Activated CD4-positive, alpha-beta T cell treated with anti-CD3 and anti-CD28 coated beads, Interleukin-2, amount 50 U/mL, for 4 hours (primary cell): ENCODE results near the gene FRMPD4.

Experiments used
- DNase-seq, 2 experiments: peaks; one replicate each; pipeline ENCODE4 v3.0.0-alpha.2; 2020

FRMPD4 gene

GRCh38 chrX:12223650-12224049, 85.4 kb downstream of the FRMPD4 start:
- no peak for DNase-seq

DNA sequence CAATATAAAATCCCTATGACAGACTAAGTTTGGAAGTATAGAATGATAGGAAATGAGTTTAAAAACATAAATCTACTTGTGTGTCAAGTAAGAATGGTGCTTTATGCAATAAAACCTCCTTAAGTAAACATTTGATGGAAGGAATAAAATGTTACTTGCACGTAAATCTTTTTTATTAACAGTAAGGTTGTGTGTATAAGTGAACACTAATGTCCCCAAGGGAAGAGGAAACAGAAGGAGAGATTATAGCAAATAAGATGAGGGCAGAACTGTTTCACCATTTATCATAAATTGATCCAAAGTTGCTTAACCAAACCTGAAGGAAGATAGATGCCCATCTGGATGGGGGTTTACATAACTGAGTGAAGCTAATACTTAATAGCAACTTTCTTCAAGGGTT, 86.8 kb downstream of the FRMPD4 start:
- no peak for DNase-seq

DNA sequence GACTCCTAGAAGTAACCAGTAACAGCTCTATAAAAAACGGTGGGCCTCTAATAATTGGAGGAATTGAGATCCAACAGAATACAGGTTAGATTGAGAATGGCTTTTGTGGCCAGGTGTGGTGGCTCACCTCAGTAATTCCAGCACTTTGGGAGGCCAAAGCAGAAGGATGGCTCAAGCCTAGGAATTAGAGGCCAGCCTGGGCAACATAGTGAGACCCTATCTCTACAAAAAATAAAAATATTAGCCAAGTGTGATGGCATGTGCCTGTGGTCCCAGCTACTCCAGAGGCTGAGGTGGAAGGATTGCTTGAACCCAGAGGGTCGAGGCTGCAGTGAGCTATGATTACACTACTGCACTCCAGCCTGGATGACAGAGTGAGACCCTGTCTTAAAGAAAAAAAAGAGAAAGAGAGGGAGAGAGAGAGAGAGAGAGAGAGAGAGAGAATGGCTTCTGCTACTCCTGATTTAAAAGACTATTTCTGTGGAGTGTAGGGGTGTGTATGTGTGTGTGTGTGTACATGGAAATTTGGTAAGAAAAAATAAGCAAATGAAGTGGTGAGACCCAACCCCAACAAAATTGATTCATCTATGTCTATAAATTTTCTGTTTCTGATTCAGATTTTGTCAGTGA, 89.3 kb downstream of the FRMPD4 start:
- no peak for DNase-seq

- DNase-seq, result no peak
Observed at GRCh38 chrX:12228862-12229261, 90.6 kb downstream of the FRMPD4 start.

- DNase-seq, result no peak
Observed at GRCh38 chrX:12229986-12230385, 91.7 kb downstream of the FRMPD4 start.

- DNase-seq, result no peak
Observed at GRCh38 chrX:12234534-12235329, 96.5 kb downstream of the FRMPD4 start.

DNA sequence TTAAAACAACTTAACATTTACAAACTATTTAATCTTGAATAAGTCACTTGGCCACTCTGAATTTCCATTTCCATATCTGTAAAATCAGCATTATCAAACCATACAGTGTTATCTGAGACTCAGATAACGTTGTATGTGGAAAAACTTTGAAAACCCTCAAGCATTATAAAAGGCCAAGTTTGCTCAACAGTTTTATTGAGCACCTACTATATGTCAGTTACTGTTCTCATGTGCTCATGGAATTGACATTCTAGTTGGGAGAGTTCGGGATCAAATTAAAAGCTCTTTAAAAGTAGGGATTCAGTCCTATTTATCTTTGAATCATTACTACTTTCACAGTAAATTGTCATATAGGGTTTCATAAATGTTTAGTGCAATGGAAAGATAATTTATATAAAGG, 97.9 kb downstream of the FRMPD4 start:
- DNase-seq, result no peak

- DNase-seq, result no peak
Observed at GRCh38 chrX:12237131-12237530, 98.9 kb downstream of the FRMPD4 start.

GRCh38 chrX:12237771-12238170, 99.5 kb downstream of the FRMPD4 start:
- no peak for DNase-seq

- DNase-seq, result no peak
Observed at GRCh38 chrX:12239356-12240082, 101.2 kb downstream of the FRMPD4 start.

DNA sequence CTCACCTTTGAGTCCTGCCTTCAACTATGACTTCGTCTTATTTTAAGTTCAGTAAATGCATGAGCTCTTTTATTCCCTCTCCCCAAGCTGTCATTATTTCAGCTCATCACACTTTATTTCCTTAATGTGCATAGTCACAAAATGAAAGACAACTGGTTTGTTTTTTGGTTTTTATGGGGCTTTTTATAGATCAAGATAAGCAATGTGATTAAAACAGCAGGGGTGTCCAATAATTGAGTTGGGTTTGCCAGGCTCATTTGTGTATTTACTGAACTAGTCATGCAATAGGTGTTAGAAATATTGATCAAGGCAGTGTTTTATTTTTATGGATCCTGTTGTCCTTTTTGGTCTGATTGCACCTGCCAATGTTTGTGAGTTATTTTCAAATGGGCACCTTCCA, 102.2 kb downstream of the FRMPD4 start:
- no peak for DNase-seq

DNA sequence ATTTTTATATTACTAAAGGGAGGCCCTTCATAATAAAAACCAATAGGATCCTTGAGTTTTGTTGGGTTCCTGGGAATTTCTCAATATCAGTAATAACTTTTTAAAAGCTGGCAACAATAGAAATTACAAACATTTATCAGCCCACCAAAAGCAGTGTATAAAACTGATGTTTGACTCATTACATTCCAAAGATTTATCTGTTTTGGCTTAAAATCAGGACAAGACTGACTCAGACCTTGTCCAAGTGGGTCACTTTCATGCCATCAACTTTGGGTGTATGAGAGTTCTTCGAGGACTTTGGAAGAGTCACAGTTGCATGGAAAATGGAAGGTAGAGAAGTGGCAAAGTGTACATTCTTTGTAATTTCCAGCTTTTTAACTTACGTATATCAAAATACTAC, 102.8 kb downstream of the FRMPD4 start:
- DNase-seq, result no peak

GRCh38 chrX:12245650-12246645, 107.7 kb downstream of the FRMPD4 start:
- DNase-seq, result no peak

DNA sequence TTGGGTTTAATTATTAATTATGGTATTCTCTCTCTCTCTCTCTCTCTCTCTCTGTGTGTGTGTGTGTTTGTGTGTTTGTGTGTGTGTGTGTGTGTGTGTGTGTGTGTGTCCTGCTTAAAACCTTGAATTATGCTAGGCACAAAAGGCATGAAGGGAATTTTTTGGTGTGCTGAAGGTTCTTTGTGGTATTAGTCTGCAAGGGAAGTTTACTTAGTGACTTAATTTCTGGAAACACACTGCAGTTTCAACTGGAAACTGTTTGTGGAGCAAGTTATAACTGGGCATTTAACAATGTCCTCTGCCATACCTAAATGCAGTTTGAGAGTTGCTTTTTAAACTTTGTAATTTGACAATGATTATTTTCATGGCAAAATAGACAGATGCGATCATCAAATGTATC, 111.7 kb downstream of the FRMPD4 start:
- DNase-seq, result no peak

DNA sequence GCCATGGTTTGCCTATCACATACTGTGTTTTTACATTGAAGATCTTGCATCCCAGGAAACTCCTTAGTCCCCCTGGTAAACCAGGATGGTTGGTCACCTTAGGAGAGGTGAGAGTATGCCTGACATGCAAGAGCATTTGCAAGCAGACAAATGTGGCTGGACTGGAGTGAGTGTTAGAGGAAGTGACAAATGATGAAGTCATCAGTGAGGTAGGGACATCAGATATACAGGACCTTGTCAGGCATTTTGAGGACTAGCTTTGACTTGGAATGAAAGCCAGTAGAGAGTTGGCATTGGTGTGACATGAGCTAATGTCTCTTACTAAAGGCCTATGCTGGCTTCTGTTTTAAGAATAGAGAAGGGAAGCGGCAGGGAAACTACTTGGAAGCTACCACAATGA, 124.9 kb downstream of the FRMPD4 start:
- no peak for DNase-seq

- DNase-seq, result no peak
Observed at GRCh38 chrX:12269484-12269883, 131.2 kb downstream of the FRMPD4 start.

GRCh38 chrX:12278151-12278550, 139.9 kb downstream of the FRMPD4 start:
- no peak for DNase-seq

- no peak for DNase-seq
Observed at GRCh38 chrX:12282991-12283390, 144.7 kb downstream of the FRMPD4 start.

DNA sequence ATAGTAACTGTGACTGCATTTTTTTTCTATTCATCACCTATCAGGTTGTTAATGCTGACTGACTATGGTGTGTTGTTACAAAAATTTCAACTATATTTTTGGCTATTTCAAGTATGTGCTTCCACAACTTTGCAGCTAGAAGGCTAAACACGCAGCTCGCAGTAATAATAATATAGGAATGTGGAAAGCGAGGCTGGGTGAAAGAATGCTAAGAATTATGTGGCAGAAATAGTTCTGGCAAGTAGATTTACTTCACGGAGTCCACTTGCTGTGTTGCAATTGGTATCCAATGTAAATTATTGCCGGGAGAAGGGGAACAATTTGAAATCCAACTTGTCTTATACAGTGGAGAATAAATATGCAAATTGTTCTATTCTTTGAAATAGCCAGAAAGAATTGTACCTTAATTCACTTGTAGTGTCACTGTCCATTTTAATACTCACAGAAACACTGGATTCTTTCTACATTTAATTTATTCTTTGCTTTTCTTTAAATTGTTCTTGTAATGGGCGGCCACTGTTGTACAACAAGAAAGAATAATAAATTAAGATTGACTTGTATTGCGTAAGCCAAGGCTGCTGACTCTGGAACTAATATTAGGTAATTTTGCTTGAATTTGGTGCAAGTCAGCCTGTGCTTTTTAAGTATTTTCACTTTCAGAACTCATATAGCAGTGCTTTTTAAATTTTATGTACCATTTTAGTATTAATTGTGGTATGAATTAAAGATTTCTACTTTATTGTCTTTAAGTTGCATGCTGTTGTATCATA, 154.9 kb downstream of the FRMPD4 start:
- DNase-seq, result no peak

GRCh38 chrX:12297353-12297752, 159.1 kb downstream of the FRMPD4 start:
- no peak for DNase-seq

DNA sequence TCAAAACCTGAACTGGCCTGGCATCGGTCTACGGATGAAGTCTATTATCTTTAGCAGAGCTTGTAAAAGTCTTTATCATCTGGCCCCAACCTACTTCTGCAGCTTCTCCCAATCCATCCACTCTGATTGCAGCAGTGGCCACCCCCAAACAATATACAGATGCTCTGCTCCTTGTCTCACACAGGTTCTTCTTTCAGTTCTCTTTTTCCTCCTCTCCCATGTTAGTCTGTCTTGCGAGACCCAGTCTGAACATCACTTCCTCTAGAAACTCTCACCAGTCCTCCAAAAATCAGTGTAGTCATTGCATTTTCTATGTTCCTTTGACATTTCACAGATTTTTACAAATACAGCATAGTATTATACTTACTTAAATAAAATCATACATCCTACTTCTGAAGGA, 163.0 kb downstream of the FRMPD4 start:
- DNase-seq, result no peak

DNA sequence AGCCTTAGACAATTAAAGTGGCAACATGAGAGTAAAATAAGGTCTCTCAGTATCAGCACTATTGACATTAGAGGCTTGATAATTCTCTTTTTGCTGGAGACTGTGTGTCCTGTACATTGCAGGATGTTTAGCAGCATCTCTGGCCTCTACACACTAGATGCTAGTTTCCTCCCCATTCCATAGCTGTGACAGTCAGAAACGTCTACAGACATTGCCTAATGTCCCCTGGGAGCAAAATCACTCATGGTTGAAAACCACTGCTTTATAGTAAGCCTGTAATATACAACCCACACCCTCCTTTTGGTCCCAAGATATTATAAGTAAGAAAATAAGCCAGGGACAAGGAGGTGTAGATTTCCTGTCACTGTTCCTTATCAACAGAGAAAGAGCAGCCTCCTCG, 166.0 kb downstream of the FRMPD4 start:
- DNase-seq, result no peak
